WTC11 (cell line): ENCODE results near the gene MYPN. TPM values are rescaled to one million over a fixed set of nuclear protein-coding genes. Genes with fewer than 3 reads are reported as not detected.

Experiments used
- ATAC-seq: fragments of 200-7000 bp; cut with Tn5 transposase; 2 replicates; pipeline ENCODE4 v1.10.0; 2021; ENCODE audit warnings: mild to moderate bottlenecking, moderate library complexity
- CTCF ChIA-PET: fragments of 300-600 bp; sonication (Branson Sonifier 250); formaldehyde crosslinking; loops from one replicate; lab custom pipeline; 2021; ENCODE audit warnings: antibody characterized with exemption; lab: Charles Lee
- POLR2A ChIA-PET: fragments of 350-600 bp; sonication (Branson Sonifier 250); formaldehyde crosslinking; loops from one replicate; lab custom pipeline; 2021; ENCODE audit warnings: antibody characterized with exemption; lab: Charles Lee
- DNase-seq: peaks from one replicate; pipeline ENCODE4 v3.0.0; 2021; ENCODE audit warnings: low spot score
- H3K27ac Mint-ChIP-seq: 2 replicates; pipeline ENCODE4 v1.8.0; 2021; ENCODE audit warnings: mixed read lengths
- H3K27me3 Mint-ChIP-seq: 2 replicates; pipeline ENCODE4 v1.8.0; 2021; ENCODE audit warnings: low read depth, mild to moderate bottlenecking, moderate library complexity, mixed read lengths
- H3K36me3 Mint-ChIP-seq: 2 replicates; pipeline ENCODE4 v1.8.0; 2021; ENCODE audit warnings: mixed read lengths
- H3K4me1 Mint-ChIP-seq: 2 replicates; pipeline ENCODE4 v1.8.0; 2022; ENCODE audit warnings: mixed read lengths
- H3K4me3 Mint-ChIP-seq: 2 replicates; pipeline ENCODE4 v1.8.0; 2021; ENCODE audit warnings: mild to moderate bottlenecking, moderate library complexity, mixed read lengths
- H3K9me3 Mint-ChIP-seq: 2 replicates; pipeline ENCODE4 v1.8.0; 2021; ENCODE audit warnings: mixed read lengths
- AFF4 ChIP-seq: sonication (generic); formaldehyde crosslinking; IDR thresholded peaks from 2 replicates; pipeline ENCODE4 v1.8.1; 2023; ENCODE audit warnings: mild to moderate bottlenecking, missing genetic modification reagents, borderline replicate concordance
- E2F4 ChIP-seq: sonication (generic); formaldehyde crosslinking; IDR thresholded peaks from 2 replicates; pipeline ENCODE4 v1.8.1; 2022; ENCODE audit warnings: low read depth, mild to moderate bottlenecking, moderate library complexity, missing genetic modification reagents, borderline replicate concordance
- ELF4 ChIP-seq: sonication (generic); formaldehyde crosslinking; IDR thresholded peaks from 2 replicates; pipeline ENCODE4 v1.8.1; 2022; ENCODE audit warnings: low read depth, mild to moderate bottlenecking, moderate library complexity, missing genetic modification reagents
- HMGA2 ChIP-seq: fragments of 250-450 bp; sonication (Bioruptor Pico); IDR thresholded peaks from 2 replicates; pipeline ENCODE4 v1.4.0; 2021; ENCODE audit warnings: mild to moderate bottlenecking, moderate library complexity
- JAZF1 ChIP-seq: fragments of 250-450 bp; sonication (Bioruptor Pico); IDR thresholded peaks from 2 replicates; pipeline ENCODE4 v1.9.0; 2021; ENCODE audit warnings: moderate library complexity, mild to moderate bottlenecking, inconsistent platforms
- MXD4 ChIP-seq: fragments of 250-450 bp; sonication (Bioruptor Pico); IDR thresholded peaks from 2 replicates; pipeline ENCODE4 v1.8.0; 2021; ENCODE audit warnings: mild to moderate bottlenecking, moderate library complexity, borderline replicate concordance
- MYBL2 ChIP-seq: sonication (generic); formaldehyde crosslinking; IDR thresholded peaks from 2 replicates; pipeline ENCODE4 v1.8.1; 2023; ENCODE audit warnings: mild to moderate bottlenecking, moderate library complexity, missing genetic modification reagents
- NR2C2 ChIP-seq: sonication (generic); formaldehyde crosslinking; IDR thresholded peaks from 2 replicates; pipeline ENCODE4 v1.8.0; 2022; ENCODE audit warnings: mild to moderate bottlenecking, missing genetic modification reagents
- RORB ChIP-seq: fragments of 250-450 bp; sonication (Bioruptor Pico); IDR thresholded peaks from 2 replicates; pipeline ENCODE4 v1.9.0; 2021; ENCODE audit warnings: mild to moderate bottlenecking
- TEAD1 ChIP-seq: sonication (generic); formaldehyde crosslinking; IDR thresholded peaks from 2 replicates; pipeline ENCODE4 v1.8.0; 2022; ENCODE audit warnings: mild to moderate bottlenecking, missing genetic modification reagents
- TP53 ChIP-seq: sonication (generic); formaldehyde crosslinking; IDR thresholded peaks from 2 replicates; pipeline ENCODE4 v1.8.1; 2023; ENCODE audit warnings: mild to moderate bottlenecking, missing genetic modification reagents
- ZNF219 ChIP-seq: sonication (generic); formaldehyde crosslinking; IDR thresholded peaks from 2 replicates; pipeline ENCODE4 v1.8.0; 2023; ENCODE audit warnings: missing genetic modification reagents, mild to moderate bottlenecking, borderline replicate concordance
- ZNF263 ChIP-seq: sonication (generic); formaldehyde crosslinking; IDR thresholded peaks from 2 replicates; pipeline ENCODE4 v1.8.1; 2022; ENCODE audit warnings: low read depth, mild to moderate bottlenecking, moderate library complexity, missing genetic modification reagents
- ZNF423 ChIP-seq: fragments of 250-450 bp; sonication (Bioruptor Pico); IDR thresholded peaks from 2 replicates; pipeline ENCODE4 v2.1.2; 2022; ENCODE audit warnings: mild to moderate bottlenecking, moderate library complexity
- ZNF512 ChIP-seq: sonication (generic); formaldehyde crosslinking; IDR thresholded peaks from 2 replicates; pipeline ENCODE4 v1.8.1; 2022; ENCODE audit warnings: missing genetic modification reagents, borderline replicate concordance
- ZNF532 ChIP-seq: fragments of 250-450 bp; sonication (Bioruptor Pico); IDR thresholded peaks from 2 replicates; pipeline ENCODE4 v1.9.0; 2021; ENCODE audit warnings: mild to moderate bottlenecking, borderline replicate concordance
- ZNF671 ChIP-seq: fragments of 250-450 bp; sonication (Bioruptor Pico); IDR thresholded peaks from 2 replicates; pipeline ENCODE4 v1.8.0; 2021; ENCODE audit warnings: mild to moderate bottlenecking
- total RNA-seq: library from RNA; stranded (reverse); gene quantifications from 3 replicates; pipeline ENCODE4 v1.2.3, GENCODE V29; 2021
- TF ChIP-seq, protein P1 (sequence below): sonication (generic); formaldehyde crosslinking; IDR thresholded peaks from 2 replicates; pipeline ENCODE4 v1.8.0; 2022; ENCODE audit warnings: mild to moderate bottlenecking, missing genetic modification reagents

MYPN gene
- total RNA-seq, 1 experiment from 2014 or later = not detected

- Mint-ChIP-seq H3K27me3 (no peaks in the 10 kb centered on the region), H3K4me1 (no peaks in the 10 kb centered on the region), H3K27ac (no peak overlapping the region), H3K9me3 (peaks cover 16% of the 10 kb centered on the region), H3K4me3 (no peak overlapping the region), H3K36me3 (peaks cover 3% of the 10 kb centered on the region; the same call in 1 of the 2 replicates)
- TF ChIP-seq ZNF512 (CRISPR knock-in tag) = no peak
- TF ChIP-seq ELF4 (CRISPR knock-in tag) = no peak
- no peak for TF ChIP-seq JAZF1 (CRISPR knock-in tag)
- no peak for TF ChIP-seq NR2C2 (CRISPR knock-in tag)
- TF ChIP-seq MYBL2 = no peak
- TF ChIP-seq TP53 (CRISPR knock-in tag) = no peak
- TF ChIP-seq, protein P1, sequence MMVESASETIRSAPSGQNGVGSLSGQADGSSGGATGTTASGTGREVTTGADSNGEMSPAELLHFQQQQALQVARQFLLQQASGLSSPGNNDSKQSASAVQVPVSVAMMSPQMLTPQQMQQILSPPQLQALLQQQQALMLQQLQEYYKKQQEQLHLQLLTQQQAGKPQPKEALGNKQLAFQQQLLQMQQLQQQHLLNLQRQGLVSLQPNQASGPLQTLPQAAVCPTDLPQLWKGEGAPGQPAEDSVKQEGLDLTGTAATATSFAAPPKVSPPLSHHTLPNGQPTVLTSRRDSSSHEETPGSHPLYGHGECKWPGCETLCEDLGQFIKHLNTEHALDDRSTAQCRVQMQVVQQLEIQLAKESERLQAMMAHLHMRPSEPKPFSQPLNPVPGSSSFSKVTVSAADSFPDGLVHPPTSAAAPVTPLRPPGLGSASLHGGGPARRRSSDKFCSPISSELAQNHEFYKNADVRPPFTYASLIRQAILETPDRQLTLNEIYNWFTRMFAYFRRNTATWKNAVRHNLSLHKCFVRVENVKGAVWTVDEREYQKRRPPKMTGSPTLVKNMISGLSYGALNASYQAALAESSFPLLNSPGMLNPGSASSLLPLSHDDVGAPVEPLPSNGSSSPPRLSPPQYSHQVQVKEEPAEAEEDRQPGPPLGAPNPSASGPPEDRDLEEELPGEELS = no peak
- TF ChIP-seq E2F4 (CRISPR knock-in tag) = no peak
- no peak for TF ChIP-seq ZNF423 (CRISPR knock-in tag)
- no peak for TF ChIP-seq ZNF532 (CRISPR knock-in tag)
- TF ChIP-seq TEAD1 (CRISPR knock-in tag) = no peak
- no peak for TF ChIP-seq RORB (CRISPR knock-in tag)
- no peak for TF ChIP-seq ZNF671
- no peak for TF ChIP-seq MXD4 (CRISPR knock-in tag)
- no peak for TF ChIP-seq AFF4
- no peak for TF ChIP-seq HMGA2 (CRISPR knock-in tag)
- no peak for TF ChIP-seq ZNF219 (CRISPR knock-in tag)
- no peak for TF ChIP-seq ZNF263
- no peak for DNase-seq
- peak; percentile 87 for ATAC-seq
- ChIA-PET CTCF (no interaction called here), POLR2A (no interaction called here)
These were observed 85.0 kb downstream of the MYPN start for GRCh38 chr10:68194290-68194689.
